HG03135 (cell line): Measurements from ENCODE around the gene RNASE4.

Experiments
- ATAC-seq: cut with Tn5 transposase; IDR thresholded peaks from one replicate; pipeline ENCODE4 v1.9.1; 2021; ENCODE audit warnings: mild to moderate bottlenecking, moderate library complexity; ENCODE audit not compliant: unreplicated experiment

The RNASE4 gene

DNA sequence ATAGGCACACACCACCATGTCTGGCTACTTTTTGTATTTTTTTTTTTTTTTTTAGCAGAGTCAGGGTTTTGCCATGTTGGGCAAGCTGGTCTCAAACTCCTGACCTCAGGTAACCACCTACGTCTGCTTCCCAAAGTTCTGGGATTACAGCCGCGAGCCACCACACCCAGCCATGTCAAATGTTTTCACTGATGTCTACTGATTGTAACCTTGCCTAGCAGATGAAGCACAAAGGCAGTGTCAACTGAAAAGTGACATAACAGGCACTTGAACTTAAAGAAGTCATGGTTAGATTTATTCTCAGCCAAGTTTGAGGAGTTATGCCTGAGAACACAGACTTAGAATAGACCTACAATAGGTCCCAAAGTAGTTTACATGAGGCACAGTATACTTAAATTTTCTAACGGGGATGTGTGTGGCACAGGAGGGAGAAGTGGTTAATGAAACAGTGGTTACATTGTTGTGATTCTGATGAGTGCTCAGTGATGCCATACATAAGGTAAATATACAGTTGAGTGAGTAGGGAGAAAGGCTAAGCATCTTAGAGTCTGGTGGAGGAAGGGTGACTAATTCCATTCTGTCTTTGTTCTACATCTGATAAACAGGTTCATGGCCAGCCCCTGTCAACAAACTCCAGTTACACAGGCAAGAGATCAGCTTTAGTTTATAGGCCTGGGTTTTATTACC lies 12.6 kb upstream of the RNASE4 start:
- ATAC-seq: no peak

DNA sequence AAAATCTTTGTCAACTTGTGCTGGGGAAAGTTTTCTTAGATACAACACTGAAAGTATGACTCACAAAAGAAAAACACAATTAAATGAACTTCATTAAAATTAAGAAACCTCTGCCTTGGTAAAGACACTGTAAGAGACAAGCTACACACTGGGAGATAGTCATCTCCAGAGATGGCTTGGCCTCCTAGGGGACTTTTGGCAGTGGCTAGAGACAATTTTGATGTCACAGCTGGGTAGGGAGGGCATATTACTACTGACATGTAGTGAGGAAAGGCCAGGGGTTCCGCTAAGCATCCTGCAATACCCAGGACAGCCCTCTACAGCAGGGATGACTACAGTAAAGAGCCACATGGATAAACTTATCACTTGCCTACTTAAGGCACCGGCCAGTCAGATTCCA lies 8.7 kb upstream of the RNASE4 start:
- no peak for ATAC-seq

DNA sequence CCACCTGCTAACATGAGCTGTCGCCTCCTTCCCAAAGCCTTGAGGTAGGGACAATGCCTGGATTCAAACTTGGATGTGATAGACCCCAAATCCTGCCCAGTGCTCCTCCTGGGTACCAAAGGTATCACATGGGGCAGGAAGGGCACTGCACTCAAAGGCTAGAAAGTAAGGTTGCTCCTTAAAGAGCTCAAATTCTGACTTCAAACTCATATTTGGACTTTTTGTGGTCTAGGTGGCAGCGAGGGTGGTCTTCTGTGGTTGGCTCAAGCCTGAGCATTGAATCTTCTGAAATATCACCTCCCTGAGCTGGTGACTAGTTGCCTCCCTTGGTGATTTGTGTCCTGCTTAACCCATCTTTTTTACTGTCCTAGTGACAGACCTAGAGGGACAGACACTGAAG lies 8.3 kb upstream of the RNASE4 start:
- no peak for ATAC-seq

DNA sequence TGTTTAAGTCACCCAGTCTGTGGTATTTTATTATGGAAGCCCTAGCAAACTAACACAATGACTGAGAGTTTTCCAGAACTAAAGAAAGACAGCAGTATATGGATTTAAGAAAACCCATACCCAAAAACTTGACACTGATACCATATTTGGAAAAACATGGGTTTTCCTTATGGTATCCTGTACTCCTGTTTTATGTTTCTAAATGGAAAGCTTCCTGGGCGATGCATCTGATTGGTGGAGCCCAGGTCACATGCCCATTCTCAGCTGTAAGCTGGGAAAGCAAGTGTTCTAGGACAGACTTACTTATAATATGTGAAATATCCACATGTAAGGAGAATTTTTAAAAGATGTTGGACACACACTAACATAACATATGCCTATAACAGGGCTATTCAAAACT lies 4.5 kb upstream of the RNASE4 start:
- ATAC-seq: no peak

DNA sequence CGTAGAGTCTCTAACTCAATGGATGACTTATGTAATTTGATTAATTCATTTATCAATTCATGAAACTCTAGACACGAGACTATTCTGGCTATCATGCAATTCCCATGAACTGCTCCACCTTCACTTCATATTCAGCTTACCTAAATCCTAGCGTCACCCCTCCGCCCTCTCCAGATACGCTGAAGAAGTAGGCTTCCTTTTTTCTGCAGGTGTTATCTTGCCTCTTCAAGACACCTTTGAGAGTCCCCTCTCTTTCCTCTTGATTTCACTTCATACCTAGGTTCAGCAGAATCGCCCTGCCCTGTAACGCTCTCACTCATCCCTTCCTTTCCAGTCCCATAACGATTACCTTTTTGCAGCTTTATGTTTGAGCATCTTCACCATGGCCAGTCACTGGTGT lies 4.0 kb upstream of the RNASE4 start:
- ATAC-seq: no peak

DNA sequence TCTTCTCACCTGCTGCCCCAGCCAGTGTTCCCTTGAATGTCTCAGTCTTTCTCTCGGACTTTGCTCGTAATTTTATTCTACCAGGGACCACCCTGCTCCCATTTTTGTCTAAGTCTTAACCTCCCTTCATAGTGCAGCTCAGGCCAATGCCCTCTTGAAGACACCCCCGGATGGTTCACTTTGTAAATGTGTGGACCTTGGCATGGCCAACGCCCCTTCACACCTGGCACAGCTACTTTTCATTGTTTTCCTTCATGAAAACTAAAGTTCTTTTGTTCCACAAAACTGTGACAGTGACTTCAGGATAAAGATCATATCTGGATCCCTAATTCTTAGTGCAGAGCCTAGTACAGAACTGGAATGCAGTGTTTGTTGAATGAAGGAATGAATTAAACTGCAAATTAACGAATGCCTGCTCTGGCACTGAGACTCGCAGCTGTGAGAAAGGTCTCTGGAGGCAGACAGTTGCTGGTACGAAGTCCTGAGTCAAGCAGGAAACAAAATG lies 3.5 kb upstream of the RNASE4 start:
- peak; percentile 36 for ATAC-seq

DNA sequence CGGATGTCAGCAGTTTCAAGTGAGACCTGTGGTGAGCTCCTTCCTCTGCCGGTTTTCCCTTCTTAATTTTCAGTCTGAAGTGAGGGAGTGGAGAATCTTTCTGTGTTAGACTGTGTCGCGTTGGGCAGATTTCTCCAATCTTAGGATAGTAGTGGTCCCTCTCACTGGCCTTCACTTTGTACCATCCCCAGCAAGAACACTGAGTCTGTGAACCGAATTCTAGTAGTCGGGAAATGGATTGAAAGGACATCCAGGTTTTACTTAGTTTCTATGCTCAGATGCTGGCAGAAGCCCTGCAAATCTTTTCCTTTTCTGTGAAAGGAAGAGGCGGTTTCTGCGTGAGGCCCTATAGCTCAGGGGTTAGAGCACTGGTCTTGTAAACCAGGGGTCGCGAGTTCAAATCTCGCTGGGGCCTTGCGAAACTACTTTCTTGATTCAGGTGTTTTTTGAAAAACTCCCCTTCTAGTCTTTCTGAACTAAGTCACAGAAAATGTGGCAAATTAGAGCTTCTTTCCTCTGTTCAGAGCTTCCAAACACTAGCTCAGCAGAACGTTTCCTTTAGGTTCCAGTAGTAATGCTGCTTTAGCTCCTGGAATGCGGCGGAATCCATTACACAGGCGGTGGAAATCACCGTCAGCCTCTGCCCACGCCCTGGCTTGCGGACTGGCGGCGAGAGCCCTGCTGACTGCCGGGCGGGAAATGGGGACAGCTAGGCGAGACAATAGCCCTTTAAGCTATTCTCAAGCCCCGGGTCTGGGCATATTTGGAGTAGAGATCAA lies 2.8 kb upstream of the RNASE4 start:
- ATAC-seq: peak; percentile 25

DNA sequence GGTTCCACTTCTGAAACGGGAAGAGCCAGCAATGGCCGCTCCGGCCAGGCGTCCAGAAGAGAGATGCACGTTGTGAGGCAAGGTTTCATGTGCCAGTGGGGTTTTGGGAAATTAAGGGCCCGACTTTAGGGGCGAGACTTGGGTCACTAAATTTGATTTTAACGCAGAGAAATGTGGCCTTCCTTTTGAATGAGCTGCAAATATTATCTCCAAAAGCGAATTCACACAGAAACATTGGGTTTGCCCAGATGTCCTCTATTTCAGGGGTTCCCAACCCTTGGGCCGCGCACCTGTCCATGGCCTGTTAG lies 2.3 kb upstream of the RNASE4 start:
- ATAC-seq: no peak

DNA sequence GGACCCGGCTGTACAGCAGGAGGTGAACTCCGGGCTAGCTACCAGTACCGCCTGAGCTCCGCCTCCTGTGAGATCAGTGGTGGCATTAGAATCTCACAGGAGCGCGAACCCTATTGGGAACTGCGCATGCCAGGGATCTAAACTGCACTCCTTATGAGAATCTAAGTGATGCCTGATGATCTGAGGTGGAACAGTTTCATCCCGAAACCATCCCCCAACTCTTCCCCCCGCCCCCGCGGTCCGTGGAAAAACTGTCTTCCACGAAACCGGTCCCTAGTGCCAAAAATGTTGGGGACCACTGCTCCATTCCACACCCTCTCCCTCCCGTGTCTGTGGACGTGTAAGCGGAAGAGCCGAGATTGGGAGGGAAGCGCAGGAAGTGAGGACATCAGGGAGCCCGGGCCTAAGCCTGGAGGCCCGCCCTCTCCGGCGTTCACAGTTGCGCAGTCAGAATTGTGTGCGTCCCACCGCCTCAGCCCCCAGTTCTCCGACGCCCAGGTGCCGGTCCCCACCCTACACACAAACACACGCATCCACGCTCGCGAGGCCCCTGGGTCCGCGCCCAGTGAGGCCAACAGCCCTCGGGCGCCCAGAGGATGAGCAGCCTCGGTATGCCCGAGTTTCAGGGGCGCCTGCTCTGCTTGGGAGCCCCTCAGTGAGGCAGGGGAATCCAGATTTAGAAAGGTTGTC lies 1.8 kb upstream of the RNASE4 start:
- peak; percentile 33 for ATAC-seq

DNA sequence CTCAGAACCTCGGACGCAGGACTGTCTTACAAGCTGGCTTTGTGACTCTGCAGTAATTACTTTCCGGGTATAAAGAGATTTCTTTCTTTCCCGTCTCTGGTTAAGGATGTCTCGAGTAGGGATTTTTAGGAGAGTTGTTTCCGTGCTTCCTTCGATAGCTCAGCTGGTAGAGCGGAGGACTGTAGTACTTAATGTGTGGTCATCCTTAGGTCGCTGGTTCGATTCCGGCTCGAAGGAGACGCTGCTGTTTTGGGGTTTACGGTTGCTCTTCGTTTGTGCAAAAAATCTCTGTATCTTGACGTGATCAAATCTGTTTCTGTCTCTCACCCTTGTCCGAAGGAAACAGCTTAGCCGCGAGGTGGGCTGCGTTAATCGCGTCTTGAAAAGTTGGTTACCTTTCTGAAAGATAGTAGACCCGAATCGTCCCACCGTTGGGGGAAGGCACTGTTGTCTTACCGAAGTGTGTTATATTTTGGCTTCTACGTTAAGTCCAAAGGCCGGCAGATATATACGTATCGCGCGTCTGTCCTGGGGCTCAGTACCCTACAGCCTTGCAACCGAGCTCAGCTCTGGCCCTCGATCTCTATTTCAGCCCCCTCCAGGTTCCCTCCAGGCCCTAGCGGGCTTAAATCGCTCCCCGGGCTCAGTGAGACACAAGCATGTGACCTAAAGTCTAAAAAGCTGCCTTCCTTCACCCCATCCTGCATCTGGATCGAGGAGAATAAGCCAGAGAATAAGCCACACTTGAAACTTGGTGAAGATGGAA lies 1.1 kb upstream of the RNASE4 start:
- ATAC-seq: peak; percentile 28

DNA sequence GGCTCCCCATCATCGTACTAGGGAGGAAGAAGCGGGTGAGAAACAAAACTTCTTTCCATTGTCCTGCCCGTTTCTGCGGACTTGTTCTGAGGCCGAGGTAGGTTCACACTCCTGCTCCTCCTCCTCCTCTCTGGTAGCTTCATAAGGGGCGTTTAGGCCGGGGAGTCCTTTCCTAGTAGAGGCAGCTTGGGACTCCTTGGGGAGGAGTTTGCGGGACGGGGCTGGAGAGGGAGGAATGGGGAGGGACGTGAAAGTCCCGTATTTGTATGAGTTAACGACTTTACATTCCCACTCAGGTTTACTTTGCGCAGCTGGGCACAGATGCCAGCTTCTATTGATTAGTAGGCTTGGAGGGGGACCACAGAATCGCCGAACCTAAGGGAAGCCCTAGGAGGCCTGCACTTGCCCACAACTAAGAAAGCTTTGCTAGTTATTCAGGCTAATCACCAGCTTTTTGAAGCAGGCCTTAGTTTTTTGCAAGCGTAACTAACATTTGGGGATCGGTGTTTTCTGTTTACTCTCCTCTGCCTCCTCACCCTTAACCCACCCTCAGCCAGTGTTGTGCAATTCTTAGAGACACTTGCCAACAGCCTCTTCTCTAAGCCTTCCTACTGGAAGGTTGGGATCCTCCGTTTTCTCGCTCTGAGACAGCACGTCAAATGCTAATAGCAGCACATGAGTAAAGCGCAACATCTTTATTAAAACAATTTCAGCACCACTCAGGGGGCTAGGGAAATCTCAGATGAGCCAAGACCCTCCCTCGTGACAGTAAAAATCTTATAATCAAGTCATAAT lies 499 bp downstream of the RNASE4 start:
- no peak for ATAC-seq

DNA sequence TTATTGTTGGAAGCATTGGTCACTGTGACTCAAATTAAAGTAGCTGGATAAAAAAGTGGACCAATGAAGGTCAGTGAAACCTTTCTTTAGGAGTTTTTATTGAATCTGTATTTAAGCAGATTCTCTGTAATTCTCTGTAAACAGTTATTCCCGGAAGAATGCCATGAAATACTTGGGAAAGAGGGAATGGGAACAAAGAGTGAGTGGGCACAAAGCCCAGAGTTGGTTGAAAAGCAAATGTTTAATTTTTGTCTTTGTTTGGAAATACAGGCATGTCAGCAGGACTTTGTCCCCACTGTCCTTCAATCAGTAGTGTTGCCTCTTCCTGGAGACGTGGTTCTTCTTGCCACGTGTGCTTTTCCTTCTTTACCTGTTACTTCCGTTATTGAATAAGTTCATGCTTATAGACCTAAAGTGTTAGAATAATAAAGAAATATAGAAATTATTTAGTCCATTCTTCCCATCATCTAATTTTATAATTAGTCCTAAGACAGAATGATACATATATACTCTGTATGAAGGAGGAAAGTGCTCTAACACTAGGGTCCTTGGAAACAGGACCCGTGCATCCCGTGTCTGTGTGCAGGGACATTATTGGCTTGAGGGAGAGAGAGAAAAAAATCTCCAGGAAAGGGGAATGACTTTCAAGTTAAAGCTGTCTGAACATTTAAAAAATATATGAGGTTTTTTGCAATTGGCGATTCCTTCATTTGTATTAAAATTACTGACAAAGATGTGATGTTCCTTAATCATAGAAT lies 2.2 kb downstream of the RNASE4 start:
- no peak for ATAC-seq

DNA sequence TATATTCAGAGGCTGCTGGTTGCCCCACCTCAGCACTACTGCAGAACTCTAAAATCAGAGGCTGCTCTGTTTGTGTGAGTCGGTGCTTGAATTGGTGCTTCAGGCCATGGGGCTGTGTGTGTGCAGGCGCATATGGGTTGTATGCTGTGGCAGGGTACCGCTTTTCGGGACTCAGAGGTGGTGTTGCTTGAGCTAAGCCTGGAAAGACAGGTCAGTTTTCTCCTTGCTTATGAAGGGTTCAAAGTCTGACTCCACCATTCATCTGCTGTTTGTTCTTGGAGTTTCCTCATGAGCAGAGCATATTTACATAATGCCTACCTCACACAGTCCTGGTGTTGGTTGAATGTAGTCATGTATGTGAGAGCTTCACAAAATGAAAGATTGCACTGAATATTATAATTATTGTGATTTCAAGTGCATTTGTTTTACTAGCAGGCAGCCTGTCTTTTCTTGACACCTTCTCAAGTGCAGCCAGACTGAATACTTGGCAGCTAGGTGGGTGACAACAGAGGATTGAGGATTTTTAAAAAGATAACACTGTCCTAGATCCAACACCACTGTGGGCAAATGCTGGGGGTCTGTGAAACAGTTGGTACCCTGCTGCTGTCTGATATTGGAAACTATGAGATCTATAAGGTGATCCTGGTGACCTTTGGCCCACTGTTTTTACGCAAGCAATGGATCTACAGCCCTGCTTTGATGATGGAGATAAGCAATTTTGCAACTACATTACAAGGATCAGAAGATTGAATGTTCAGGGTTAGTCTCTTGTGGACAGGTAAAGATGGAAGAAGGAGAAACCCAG lies 3.2 kb downstream of the RNASE4 start:
- no peak for ATAC-seq

DNA sequence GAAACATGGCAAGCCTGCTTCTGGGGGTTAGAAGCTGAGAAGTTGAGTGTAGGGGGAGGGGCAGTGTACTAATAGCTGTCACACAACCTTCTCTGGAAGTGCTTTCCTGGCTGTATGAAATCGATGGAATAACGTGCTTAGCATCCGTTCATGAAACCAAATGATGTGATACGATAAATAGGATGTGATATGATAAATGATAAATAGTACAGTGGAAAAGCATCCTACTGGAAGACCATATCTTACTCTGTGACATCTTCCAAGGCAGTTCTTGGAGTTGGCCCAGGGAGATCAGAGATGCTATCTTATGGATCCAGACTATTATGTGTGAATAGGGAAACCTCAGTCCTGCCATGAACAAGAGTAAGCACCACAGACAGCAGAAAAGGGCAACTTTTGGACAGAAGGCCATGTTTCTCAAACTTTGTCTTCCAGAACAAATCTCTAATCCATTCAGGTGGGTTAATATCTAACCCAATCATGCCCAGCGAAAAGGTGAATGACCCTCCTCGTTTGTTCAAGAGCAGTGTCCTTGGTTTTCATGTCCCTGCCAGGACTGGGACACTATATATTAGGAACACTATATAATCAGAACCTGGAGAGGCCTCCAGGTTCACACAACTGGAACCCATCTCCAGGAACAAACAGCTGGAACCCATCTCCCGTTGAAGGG lies 3.9 kb downstream of the RNASE4 start, which contains the start of gene ANG:
ANG (plus strand) TSS at position 598 of the 673 bp plus-strand sequence. CDS start 4,801 bp downstream, outside the sequence.
- no peak for ATAC-seq

DNA sequence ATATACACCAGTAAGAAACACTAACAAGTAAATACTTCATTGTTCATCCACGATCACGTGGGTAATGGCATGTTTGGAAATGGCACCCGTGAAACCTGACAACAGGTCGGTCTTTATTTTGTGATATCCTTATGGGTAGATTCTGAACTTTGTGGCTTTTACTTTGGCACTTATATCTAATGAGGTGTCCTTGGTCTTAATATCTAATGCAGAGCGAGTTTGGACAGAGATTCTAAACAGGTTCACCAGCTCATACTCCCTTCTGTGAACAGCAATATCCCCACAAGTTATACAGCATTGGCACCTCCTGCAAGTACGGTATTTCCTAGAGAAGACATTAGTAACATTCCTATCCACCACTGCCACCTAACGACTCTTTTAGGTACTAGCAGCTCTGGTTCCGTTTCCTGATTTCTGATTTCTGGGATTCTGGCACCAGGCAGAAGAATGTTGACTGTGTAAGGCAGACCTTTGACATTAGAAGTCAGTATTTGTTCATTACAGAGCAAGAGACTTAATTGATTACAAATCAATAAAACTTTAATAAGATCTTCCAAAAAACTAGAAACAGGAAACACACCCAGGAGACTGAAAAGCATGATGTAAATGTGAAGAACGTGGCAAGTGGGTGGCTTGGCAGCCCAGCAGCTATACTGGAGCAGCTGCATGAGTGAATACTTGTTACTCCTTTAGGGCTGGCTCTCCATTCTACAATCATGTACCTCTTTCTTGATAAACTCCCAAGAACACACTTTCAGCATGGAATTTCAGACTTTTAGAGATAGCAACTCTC lies 6.7 kb downstream of the RNASE4 start:
- ATAC-seq: no peak

DNA sequence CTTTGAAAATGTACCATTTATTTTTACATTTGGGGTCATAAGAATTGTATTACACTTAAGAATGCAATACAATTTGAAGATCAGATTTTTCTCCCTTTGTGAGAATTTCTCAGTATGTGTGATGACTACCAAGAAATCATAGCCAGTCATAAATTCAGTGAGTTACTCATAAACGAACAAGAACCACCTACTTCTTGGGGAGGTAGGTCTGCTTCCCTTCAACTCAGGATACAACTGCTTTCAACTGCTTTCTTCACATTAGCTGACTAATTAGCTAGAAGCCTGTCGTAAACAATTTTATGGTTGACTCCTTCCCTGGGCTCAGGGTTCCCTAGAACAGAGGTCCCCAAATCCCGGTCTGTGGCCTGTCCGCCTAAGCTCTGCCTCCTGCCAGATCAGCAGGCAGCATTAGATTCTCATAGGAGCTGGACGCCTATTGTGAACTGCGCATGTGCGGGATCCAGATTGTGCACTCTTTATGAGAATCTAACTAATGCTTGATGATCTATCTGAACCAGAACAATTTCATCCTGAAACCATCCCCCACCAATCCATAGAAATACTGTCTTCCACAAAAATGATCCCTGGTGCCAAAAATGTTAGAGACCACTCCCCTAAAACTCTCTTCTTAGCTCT lies 7.9 kb downstream of the RNASE4 start:
- ATAC-seq: no peak

DNA sequence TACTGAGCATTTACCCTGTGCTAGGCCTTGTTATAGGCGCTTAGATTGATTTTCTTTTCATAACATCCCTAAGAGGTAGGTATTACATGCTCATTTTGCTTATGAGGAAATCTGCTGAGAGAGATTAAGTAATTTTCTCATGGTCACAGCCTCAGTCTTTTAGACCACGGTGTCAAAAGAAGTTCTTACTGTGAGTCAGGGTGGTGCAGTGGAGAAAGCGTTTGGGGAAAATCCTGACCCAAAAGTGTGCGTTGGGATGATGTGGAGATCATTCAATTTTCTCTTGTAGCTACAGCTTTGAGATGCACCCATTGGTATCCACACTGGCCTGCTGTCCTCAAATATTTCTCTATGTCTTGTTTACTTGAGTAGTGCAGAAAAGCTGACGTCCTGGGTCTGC lies 12.4 kb downstream of the RNASE4 start:
- ATAC-seq: no peak
